Subcutaneous adipose tissue (tissue), 4 donors: ENCODE data around the gene PSAPL1. TPM values are rescaled to one million over a fixed set of nuclear protein-coding genes. Genes with fewer than 3 reads are reported as not detected.

ENCODE experiments used
- total RNA-seq, 4 donors: library from RNA; depleted of rRNA; stranded (reverse); fragments of >200 nt; gene quantifications; one replicate each; pipeline ENCODE4 v1.1.0, GENCODE V29; 2016
- TF ChIP-seq, protein P1 (sequence below): fragments of 450-650 bp; IDR thresholded peaks from one replicate; pipeline ENCODE4 v1.5.1; 2016; ENCODE audit warnings: low read depth, mild to moderate bottlenecking, control low read depth, antibody characterized with exemption, moderate library complexity

Gene PSAPL1
- total RNA-seq, 4 donors from 2014 or later: not detected

DNA sequence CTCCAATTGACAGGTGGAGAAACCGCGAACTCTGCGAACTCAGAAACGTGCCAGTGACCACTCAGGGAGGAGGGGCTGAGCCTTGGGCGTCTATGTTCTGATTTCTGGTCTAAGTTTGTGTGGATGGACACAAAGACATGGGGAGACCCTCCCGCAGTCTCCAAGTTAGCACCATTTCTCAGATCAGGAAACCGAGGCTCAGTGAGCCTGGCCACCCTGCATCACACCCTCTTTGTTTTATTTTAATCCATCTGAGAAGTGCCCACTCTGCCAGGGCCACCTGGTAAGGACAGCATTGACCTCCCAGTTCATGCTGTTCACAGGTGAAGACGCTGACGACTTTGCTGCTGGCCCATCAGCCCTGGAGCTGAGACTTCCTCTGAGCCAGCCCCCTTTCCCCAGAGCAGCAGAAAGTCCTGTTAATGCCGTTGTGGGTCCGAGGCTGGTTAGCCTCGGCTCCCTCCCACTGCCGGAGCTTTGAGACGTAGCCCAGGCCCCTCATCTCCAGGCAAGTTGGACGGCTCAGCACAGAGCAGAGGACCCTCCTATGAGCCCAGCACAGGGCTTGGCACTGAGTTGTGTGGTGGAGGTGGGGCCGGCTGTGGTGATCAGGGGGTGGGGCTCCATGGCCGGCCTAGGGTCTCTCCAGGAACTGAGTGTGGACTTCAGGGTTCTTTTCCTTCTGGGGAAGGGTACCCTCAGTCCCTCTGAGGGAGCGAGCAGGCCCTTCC lies 43.7 kb downstream of the PSAPL1 start:
- TF ChIP-seq, protein P1, sequence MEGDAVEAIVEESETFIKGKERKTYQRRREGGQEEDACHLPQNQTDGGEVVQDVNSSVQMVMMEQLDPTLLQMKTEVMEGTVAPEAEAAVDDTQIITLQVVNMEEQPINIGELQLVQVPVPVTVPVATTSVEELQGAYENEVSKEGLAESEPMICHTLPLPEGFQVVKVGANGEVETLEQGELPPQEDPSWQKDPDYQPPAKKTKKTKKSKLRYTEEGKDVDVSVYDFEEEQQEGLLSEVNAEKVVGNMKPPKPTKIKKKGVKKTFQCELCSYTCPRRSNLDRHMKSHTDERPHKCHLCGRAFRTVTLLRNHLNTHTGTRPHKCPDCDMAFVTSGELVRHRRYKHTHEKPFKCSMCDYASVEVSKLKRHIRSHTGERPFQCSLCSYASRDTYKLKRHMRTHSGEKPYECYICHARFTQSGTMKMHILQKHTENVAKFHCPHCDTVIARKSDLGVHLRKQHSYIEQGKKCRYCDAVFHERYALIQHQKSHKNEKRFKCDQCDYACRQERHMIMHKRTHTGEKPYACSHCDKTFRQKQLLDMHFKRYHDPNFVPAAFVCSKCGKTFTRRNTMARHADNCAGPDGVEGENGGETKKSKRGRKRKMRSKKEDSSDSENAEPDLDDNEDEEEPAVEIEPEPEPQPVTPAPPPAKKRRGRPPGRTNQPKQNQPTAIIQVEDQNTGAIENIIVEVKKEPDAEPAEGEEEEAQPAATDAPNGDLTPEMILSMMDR: no peak

DNA sequence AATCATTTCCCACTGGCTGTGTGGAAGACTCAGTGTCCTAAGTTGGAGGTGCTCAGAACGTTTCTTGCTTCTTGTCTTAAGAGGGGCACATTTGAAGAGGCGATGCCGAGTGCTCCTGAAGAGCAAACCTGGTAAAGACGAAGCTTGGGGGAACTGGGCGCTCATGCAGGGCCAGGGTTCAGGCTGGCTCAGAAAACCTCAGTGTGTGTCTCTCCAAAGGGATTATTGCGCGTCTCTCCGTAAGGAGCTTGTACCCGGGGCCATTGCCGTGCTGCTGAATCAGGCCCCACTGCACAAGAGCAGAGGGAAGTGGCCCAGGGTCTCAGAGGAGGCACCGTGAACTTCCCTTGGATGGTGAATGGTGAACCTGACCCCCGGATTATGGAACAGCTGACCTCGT lies 44.4 kb downstream of the PSAPL1 start:
- TF ChIP-seq, protein P1: no peak

DNA sequence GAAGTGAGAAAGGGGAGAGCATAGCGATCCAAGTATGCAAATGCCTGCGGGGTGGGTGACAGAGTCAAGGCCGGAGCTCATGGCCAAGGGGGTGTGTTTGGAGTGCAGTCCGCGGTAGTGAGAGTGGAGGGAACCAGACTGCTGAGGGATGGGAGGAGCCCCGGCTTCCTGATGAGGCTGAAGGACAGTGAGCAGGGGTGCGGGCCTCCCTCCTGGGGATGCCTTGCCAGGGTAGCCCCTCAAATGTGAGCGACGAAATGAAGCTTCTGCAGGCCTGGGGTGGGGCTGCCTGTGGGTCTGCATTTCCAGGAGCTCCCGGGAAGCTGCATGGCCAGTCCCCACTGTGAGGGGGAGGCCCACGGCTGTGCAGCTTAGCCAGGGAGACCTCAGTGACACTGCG lies 45.0 kb downstream of the PSAPL1 start:
- TF ChIP-seq, protein P1: no peak

DNA sequence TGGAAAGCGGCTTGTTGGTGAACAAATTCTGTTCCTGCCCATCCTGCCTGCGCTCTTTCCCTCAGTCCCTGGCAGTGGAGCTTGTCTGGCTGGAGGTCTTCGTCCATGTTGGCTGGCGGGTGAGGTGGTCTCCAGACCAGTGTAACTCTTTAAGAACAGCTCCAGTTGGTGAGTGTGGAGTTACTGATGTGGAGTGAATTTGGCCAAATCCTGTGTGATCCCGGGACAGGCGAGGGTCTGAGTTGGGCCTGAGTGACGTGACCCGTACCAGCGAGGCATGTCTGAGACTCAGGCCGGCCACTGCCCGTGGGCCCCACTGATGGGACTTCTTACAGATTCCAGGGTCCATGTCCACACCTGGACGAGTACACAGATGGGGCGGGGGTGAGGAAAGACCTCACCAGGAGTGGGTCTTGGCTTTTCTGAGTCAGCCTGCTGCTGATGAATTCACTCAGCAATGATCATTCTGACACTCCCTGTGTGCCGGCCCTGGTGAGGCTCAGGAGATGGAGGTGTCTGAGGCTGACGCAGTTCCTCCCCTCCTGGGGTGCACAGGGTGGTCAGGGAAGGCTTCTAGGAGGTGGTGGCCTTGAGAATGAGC lies 45.5 kb downstream of the PSAPL1 start:
- TF ChIP-seq, protein P1: no peak

DNA sequence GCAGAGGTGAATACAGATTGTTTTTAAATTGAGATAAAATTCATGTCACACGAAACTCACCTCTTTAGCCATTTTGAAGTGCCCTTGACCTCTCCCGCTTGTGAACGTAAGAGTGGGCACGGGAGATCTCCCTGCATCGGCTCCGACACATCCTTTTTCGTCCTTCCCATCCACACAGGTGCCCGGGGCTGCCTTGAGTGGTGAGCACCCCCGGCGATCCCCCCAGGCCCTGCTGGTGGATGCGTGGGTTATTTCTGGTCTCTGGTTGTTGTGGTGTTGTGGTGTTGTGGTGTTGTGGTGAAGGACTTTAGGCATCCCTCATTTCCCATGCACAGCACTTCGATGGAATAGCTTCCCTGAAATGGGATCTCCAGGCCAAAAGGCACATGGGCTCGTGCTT lies 46.1 kb downstream of the PSAPL1 start:
- TF ChIP-seq, protein P1: no peak

DNA sequence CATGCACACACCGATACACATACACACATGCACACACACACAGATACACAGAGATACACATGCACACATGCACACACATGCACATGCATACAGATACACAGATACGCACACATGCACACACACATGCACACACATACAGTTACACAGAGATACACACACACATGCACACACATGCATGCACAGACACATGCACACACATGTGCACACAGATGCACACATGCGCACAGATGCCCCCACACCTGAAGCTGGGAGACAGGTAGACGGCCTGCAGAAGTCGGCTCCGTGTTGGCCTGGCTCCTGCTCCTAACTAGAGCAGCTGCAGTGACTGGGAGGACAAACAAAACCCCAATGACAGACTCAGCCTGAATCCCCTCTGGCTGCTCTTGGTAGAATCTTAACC lies 46.8 kb downstream of the PSAPL1 start:
- TF ChIP-seq, protein P1: no peak

DNA sequence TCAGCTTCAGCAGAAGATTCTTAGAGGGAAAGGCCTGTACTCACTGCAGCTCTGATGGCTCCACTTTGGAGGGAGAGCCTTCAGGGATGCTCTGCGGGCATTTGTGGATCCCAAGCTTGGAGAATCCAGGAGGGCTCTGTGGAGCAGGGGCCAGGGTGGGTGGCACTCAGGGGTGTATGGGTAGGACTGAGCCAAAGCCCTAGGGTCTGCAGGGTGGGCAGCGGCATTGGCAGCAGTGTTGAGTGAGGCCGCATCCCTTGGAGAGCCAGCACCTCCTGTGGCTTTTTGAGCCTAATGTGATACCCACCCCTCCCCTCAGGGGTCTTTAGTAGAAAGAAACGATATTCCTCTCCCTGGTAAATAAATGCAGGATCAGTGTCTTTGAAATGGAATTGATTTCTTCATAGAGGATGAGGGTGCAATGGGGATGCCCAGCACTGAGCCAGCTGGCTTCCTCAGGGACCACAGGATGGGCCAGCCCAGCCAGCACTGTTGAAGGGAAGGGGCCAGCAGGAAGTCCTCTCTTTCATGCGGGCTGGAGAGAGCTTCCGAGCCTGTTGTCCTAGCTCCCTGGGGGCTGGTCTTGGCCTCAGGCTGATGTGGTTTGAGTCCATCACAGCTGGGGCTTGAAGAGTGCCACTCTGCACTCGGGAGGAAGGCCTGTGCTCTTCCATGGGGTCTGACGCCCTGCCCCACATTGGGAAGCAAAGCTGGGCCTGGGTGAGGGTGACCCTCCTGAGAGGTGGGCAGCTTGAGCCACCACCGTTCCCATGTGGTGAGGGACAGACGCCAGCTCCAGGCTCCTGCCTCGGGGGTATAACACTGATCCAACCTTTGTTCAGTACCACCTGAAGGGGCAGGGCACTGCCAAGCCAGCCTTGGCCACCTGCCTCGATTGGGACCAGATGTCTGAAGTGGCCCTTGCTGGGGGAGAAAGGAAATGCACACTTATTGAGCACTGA lies 49.5 kb downstream of the PSAPL1 start:
- TF ChIP-seq, protein P1: no peak
